PC-9 (cell line): ENCODE data around the gene TUBD1. TPM values are rescaled to one million over a fixed set of nuclear protein-coding genes. Genes with fewer than 3 reads are reported as not detected.

Experiments used
- BruUV-seq: library from RNA; stranded (reverse); fragments of 400-500 nt; replicated peaks from 2 replicates; lab custom pipeline; 2021; lab: Mats Ljungman, UMichigan
- CTCF ChIA-PET: fragments of 300-600 bp; sonication (Branson Sonifier 250); formaldehyde crosslinking; loops from one replicate; lab custom pipeline; 2022; ENCODE audit warnings: antibody characterized with exemption; lab: Charles Lee
- POLR2A ChIA-PET: fragments of 300-600 bp; sonication (Branson Sonifier 250); formaldehyde crosslinking; loops from one replicate; lab custom pipeline; 2022; ENCODE audit warnings: antibody characterized with exemption; ENCODE audit not compliant: unreplicated experiment; lab: Charles Lee
- DNase-seq, 2 experiments: peaks; one replicate each; pipeline versions ENCODE4 v3.0.0 to v3.0.0-alpha.2; 2015 to 2022; ENCODE audit warnings: mixed read lengths in 1 of 2
- H2AFZ ChIP-seq: fragments of 200-600 bp; sonication (generic); 2 replicates; pipeline ENCODE4 v1.8.1; 2017; ENCODE audit warnings: antibody characterized with exemption
- H3F3A ChIP-seq: fragments of 200-600 bp; sonication (generic); 2 replicates; pipeline ENCODE4 v1.8.1; 2017; ENCODE audit warnings: antibody characterized with exemption, mild to moderate bottlenecking, low read depth; ENCODE audit not compliant: insufficient read depth
- H3K27ac ChIP-seq: fragments of 200-600 bp; sonication (generic); 2 replicates; pipeline ENCODE4 v1.6.1; 2016; ENCODE audit warnings: mixed run types
- H3K27me3 ChIP-seq: fragments of 200-600 bp; sonication (generic); 2 replicates; pipeline ENCODE4 v1.6.1; 2016; ENCODE audit warnings: low read depth, mixed run types; ENCODE audit not compliant: insufficient read depth
- H3K36me3 ChIP-seq: fragments of 200-600 bp; sonication (generic); 2 replicates; pipeline ENCODE4 v1.6.1; 2016; ENCODE audit warnings: low read depth, mixed run types
- H3K4me1 ChIP-seq: fragments of 200-600 bp; sonication (generic); replicated peaks from 2 replicates; pipeline ENCODE4 v1.6.1; 2016; ENCODE audit warnings: mixed run types; ENCODE audit not compliant: insufficient read depth
- H3K4me2 ChIP-seq: fragments of 200-600 bp; sonication (generic); 2 replicates; pipeline ENCODE4 v1.6.1; 2017; ENCODE audit warnings: mixed run types
- H3K4me3 ChIP-seq: fragments of 200-600 bp; sonication (generic); 2 replicates; pipeline ENCODE4 v1.6.1; 2016; ENCODE audit warnings: mixed run types
- H3K79me2 ChIP-seq: fragments of 200-600 bp; sonication (generic); 2 replicates; pipeline ENCODE4 v1.6.1; 2017; ENCODE audit warnings: low read depth, mixed run types
- H3K9me2 ChIP-seq: fragments of 200-600 bp; sonication (generic); 2 replicates; pipeline ENCODE4 v1.8.1; 2017; ENCODE audit warnings: mild to moderate bottlenecking; ENCODE audit not compliant: insufficient read depth
- H3K9me3 ChIP-seq: fragments of 200-600 bp; sonication (generic); 2 replicates; pipeline ENCODE4 v1.8.1; 2016; ENCODE audit warnings: low read depth; ENCODE audit not compliant: insufficient read depth
- H4K20me1 ChIP-seq: fragments of 200-600 bp; sonication (generic); 2 replicates; pipeline ENCODE4 v1.8.1; 2017; ENCODE audit not compliant: insufficient read depth
- CTCF ChIP-seq: fragments of 200-600 bp; sonication (generic); conservative IDR thresholded peaks from 2 replicates; pipeline ENCODE4 v1.6.1; 2017; ENCODE audit warnings: mixed run types, antibody characterized with exemption, mild to moderate bottlenecking, moderate library complexity
- EZH2 ChIP-seq: fragments of 200-600 bp; sonication (generic); IDR thresholded peaks from 2 replicates; pipeline ENCODE4 v1.8.0; 2017; ENCODE audit warnings: antibody characterized with exemption, low read depth
- intact Hi-C: fragments of 100-400 bp; cut with micrococcal nuclease; formaldehyde crosslinking; loops from one replicate; pipeline ENCODE4 v1.10.0; 2022; ENCODE audit not compliant: unreplicated experiment
- total RNA-seq: library from RNA; stranded (reverse); gene quantifications from 2 replicates; pipeline ENCODE4 v1.2.3, GENCODE V29; 2021

The TUBD1 gene
- total RNA-seq, 1 experiment from 2014 or later = 13.5 TPM

- Histone ChIP-seq H3K9me2 (no peaks in the 10 kb centered on the region), H3K27me3 (no peaks in the 10 kb centered on the region), H2AFZ (no peak overlapping the region), H3K4me2 (no peak overlapping the region), H3K4me1 (no peaks in the 10 kb centered on the region), H3K79me2 (no peaks in the 10 kb centered on the region), H3K27ac (no peak overlapping the region), H3K4me3 (no peak overlapping the region), H3F3A (no peaks in the 10 kb centered on the region), H3K9me3 (no peaks in the 10 kb centered on the region), H3K36me3 (peaks cover 10% of the 10 kb centered on the region; the same call in 1 of the 2 replicates), H4K20me1 (no peaks in the 10 kb centered on the region)
- no peak for DNase-seq
- TF ChIP-seq CTCF = no peak
- TF ChIP-seq EZH2 = no peak
- ChIA-PET CTCF (no interaction called here), POLR2A (interaction anchor here (0.6 kb wide), 1 partner anchor 8 kb away, joined by 6 read pairs; the partner anchor contains the start of gene TUBD1)
- intact Hi-C loops = no loop called here
- BruUV-seq = no TSS peak
Measured at GRCh38 chr17:59884861-59885260, 7.9 kb downstream of the TUBD1 start.

- no peak overlapping the region for H3K4me3 ChIP-seq
- H3K27ac ChIP-seq = no peak overlapping the region
- no peak overlapping the region for H3K4me2 ChIP-seq
- peaks cover 15% of the 10 kb centered on the region; the same call in 1 of the 2 replicates for H3K36me3 ChIP-seq
- no peak overlapping the region for H2AFZ ChIP-seq
- H3K79me2 ChIP-seq = no peaks in the 10 kb centered on the region
- no TSS peak for BruUV-seq
- H3K9me2 ChIP-seq = no peaks in the 10 kb centered on the region
- no peak for DNase-seq
- H3F3A ChIP-seq = no peaks in the 10 kb centered on the region
- no peaks in the 10 kb centered on the region for H3K27me3 ChIP-seq
- no peaks in the 10 kb centered on the region for H3K4me1 ChIP-seq
- H3K9me3 ChIP-seq = no peaks in the 10 kb centered on the region
- intact Hi-C loops = no loop called here
- H4K20me1 ChIP-seq = no peaks in the 10 kb centered on the region
- TF ChIP-seq EZH2 = no peak
- TF ChIP-seq CTCF = no peak
- ChIA-PET POLR2A (no interaction called here), CTCF (no interaction called here)
Measured at GRCh38 chr17:59878624-59879023, 14.1 kb downstream of the TUBD1 start.

GRCh38 chr17:59877965-59878364 lies 14.8 kb downstream of the TUBD1 start:
- POLR2A ChIA-PET = no interaction called here
- H3K79me2 ChIP-seq = no peaks in the 10 kb centered on the region
- H3K9me2 ChIP-seq = no peaks in the 10 kb centered on the region
- H3K27me3 ChIP-seq = no peaks in the 10 kb centered on the region
- TF ChIP-seq CTCF (no peak), EZH2 (no peak)
- no peak overlapping the region for H2AFZ ChIP-seq
- peaks cover 10% of the 10 kb centered on the region; the same call in 1 of the 2 replicates for H3K36me3 ChIP-seq
- no peaks in the 10 kb centered on the region for H3K9me3 ChIP-seq
- H3K4me1 ChIP-seq = no peaks in the 10 kb centered on the region
- H3K27ac ChIP-seq = no peak overlapping the region
- no peak overlapping the region for H3K4me2 ChIP-seq
- CTCF ChIA-PET = no interaction called here
- no peak overlapping the region for H3K4me3 ChIP-seq
- DNase-seq = no peak
- BruUV-seq = no TSS peak
- intact Hi-C loops = no loop called here
- no peaks in the 10 kb centered on the region for H4K20me1 ChIP-seq
- H3F3A ChIP-seq = no peaks in the 10 kb centered on the region
